HCT116 (cell line): ENCODE results near the gene ABCC8.

Experiments used
- CTCF ChIP-seq, 3 experiments: fragments of 200-600 bp in 1 of 3; sonication (generic) in 1 of 3; IDR thresholded peaks in 2 of 3; conservative IDR thresholded peaks in 1 of 3; 2 replicates each; pipeline ENCODE4 v1.5.1; 2012 to 2017; ENCODE audit warnings: low read depth in 2 of 3, low read length in 2 of 3, antibody characterized with exemption in 1 of 3, borderline replicate concordance in 1 of 3, control low read depth in 1 of 3, mild to moderate bottlenecking in 1 of 3, mixed read lengths in 1 of 3, mixed run types in 1 of 3, moderate library complexity in 1 of 3; ENCODE audit not compliant: insufficient read depth in 1 of 3
- MAX ChIP-seq: IDR thresholded peaks from 2 replicates; pipeline ENCODE4 v1.6.1; 2012
- POLR2A ChIP-seq: IDR thresholded peaks from 2 replicates; pipeline ENCODE4 v1.7.0; 2011; ENCODE audit warnings: borderline replicate concordance; ENCODE audit not compliant: insufficient read depth, insufficient read length; ENCODE audit errors: extremely low read depth
- POLR2AphosphoS5 ChIP-seq: IDR thresholded peaks from 2 replicates; pipeline ENCODE4 v1.6.1; 2011; ENCODE audit warnings: mild to moderate bottlenecking, low read depth, low read length, moderate library complexity
- ZNF274 ChIP-seq: fragments of 200-500 bp; sonication (Bioruptor generic); IDR thresholded peaks from 2 replicates; pipeline ENCODE4 v1.6.1; 2014; ENCODE audit warnings: mild to moderate bottlenecking, low read depth, low read length, inconsistent platforms

GRCh38 chr11:17522655-17523054, 46.0 kb upstream of the ABCC8 start:
- TF ChIP-seq CTCF (IDR thresholded peaks at IDR 0.05 in 2 of 3, conservative IDR thresholded peaks at IDR 0.05 in 1 of 3; ENCODE audit: borderline replicate concordance in 1 of 3, insufficient read depth in 1 of 3, low read depth in 2 of 3, low read length in 2 of 3) (no peak), POLR2A (no peak), POLR2AphosphoS5 (no peak), ZNF274 (no peak), MAX (no peak)
